Measurements from ENCODE around the gene PDE6B. TPM values are rescaled to one million over a fixed set of nuclear protein-coding genes. Genes with fewer than 3 reads are reported as not detected.

Gene PDE6B
- total RNA-seq, 1 experiment from 2014 or later = 10.8 TPM

DNA sequence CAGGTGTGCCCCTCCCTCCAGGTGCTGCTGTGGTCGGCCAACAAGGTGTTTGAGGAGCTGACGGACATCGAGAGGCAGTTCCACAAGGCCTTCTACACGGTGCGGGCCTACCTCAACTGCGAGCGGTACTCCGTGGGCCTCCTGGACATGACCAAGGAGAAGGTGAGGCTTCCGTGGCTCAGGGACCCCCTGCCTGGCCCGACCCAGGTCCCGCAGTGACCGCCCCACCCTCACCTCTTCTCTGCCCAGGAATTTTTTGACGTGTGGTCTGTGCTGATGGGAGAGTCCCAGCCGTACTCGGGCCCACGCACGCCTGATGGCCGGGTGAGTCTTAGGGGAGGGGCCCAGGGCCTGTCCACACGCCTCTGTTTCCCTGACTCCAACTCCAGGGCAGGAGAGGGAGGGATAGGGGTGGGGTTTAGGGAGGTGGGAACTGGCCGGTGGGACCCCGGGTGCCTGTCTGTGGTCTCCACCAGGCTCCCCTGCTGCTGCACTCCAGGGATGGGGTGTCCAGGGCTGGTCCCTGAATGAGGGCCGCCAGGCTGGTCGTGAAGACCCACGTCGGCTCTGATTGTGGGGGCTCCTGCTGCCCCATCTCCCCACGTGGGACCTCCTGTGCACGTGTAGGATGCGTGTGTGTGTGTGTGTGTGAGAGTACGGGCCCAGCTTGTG, 28.6 kb downstream of the PDE6B start:
- Histone ChIP-seq H2BK120ac (ENCODE audit: low read depth, low read length, poor library complexity, severe bottlenecking) (no peak overlapping the region), H2AFZ (ENCODE audit: low read length) (no peak overlapping the region), H2AK5ac (ENCODE audit: insufficient read length, low read length) (no peak overlapping the region), H2BK12ac (ENCODE audit: insufficient read length, low read depth, low read length) (no peak overlapping the region), H3K18ac (ENCODE audit: insufficient read length, low read depth, low read length) (no peak overlapping the region), H3K4ac (ENCODE audit: low read depth, low read length) (no peak overlapping the region), H3K4me2 (ENCODE audit: insufficient read depth, insufficient read length, low read length) (no peak overlapping the region), H3K27ac (ENCODE audit: insufficient read length, low read depth, low read length) (no peak overlapping the region), H3K14ac (ENCODE audit: insufficient read depth, low read length) (no peak overlapping the region; the same call in 1 of the 2 replicates), H3K23me2 (ENCODE audit: insufficient read length, low read depth, low read length, poor library complexity, severe bottlenecking) (no peaks in the 10 kb centered on the region), H3K79me1 (ENCODE audit: insufficient read depth, low read depth, low read length, poor library complexity, severe bottlenecking) (no peaks in the 10 kb centered on the region), H2BK15ac (ENCODE audit: low read depth, low read length) (no peak overlapping the region), H4K5ac (ENCODE audit: insufficient read length, low read depth, low read length) (no peak overlapping the region), H3T11ph (ENCODE audit: low read length) (no peak overlapping the region), H3K23ac (ENCODE audit: insufficient read length, low read depth, low read length) (no peak overlapping the region), H3K9me3 (ENCODE audit: control insufficient read depth, low read depth, low read length) (no peaks in the 10 kb centered on the region), H2BK5ac (ENCODE audit: insufficient read length, low read length) (no peak overlapping the region), H4K91ac (ENCODE audit: insufficient read length, low read depth, low read length) (no peak overlapping the region), H3K27me3 (ENCODE audit: insufficient read depth, low read length) (no peaks in the 10 kb centered on the region), H4K8ac (replicated peaks; ENCODE audit: insufficient read length, low read depth, low read length) (no peak overlapping the region), H4K20me1 (ENCODE audit: control insufficient read depth, insufficient read depth, insufficient read length) (no peaks in the 10 kb centered on the region), H3K4me1 (ENCODE audit: insufficient read depth, low read length) (no peaks in the 10 kb centered on the region), H3K79me2 (ENCODE audit: insufficient read depth, low read length) (no peaks in the 10 kb centered on the region), H3K56ac (ENCODE audit: insufficient read length, low read depth, low read length) (no peak overlapping the region), H3K9ac (ENCODE audit: extremely low read depth, insufficient read length, low read length) (no peak overlapping the region), H2BK20ac (ENCODE audit: low read depth, low read length, poor library complexity, severe bottlenecking) (no peak overlapping the region)
- no peaks in the 10 kb centered on the region; a peak in 1 of 5 replicates for H3K9me3 Mint-ChIP-seq
- TF ChIP-seq CTCF (conservative IDR thresholded peaks at IDR 0.05) = no peak
- no peak overlapping the region for H3K4me3 Mint-ChIP-seq
- H3K36me3 Mint-ChIP-seq (ENCODE audit: insufficient read depth in 1 of 3, low read depth in 3 of 3) = no peaks in the 10 kb centered on the region; a peak in 1 of 7 replicates
- peaks cover 0 to 8% of the 10 kb centered on the region in 2 experiments; a peak in 2 of 4 replicates for H3K4me1 Mint-ChIP-seq
- no CpG with 5 or more reads among the region's 29 CpGs for WGBS (ENCODE audit: extremely low coverage, insufficient read length, low lambda C conversion rate)
- H3K27me3 Mint-ChIP-seq (ENCODE audit: low read depth) = no peaks in the 10 kb centered on the region; the same call in none of the 2 replicates
- no peak overlapping the region for H3K27ac Mint-ChIP-seq
- no peak for DNase-seq

Data from H9 (cell line).